WERI-Rb-1 (cell line): ENCODE results near the gene CAMTA1.

Experiments used
- DNase-seq: peaks from one replicate; pipeline ENCODE4 v3.0.0-alpha.2; 2020
- H3K27ac ChIP-seq: fragments of 250-450 bp; sonication (Bioruptor Pico); 2 replicates; pipeline ENCODE4 v1.5.1; 2020; ENCODE audit warnings: mild to moderate bottlenecking, moderate library complexity
- H3K27me3 ChIP-seq: fragments of 250-450 bp; sonication (Bioruptor Pico); 2 replicates; pipeline ENCODE4 v1.5.1; 2021; ENCODE audit warnings: mild to moderate bottlenecking, low read depth, moderate library complexity; ENCODE audit not compliant: insufficient read depth, severe bottlenecking
- H3K36me3 ChIP-seq: fragments of 250-450 bp; sonication (Bioruptor Pico); 2 replicates; pipeline ENCODE4 v1.5.1; 2020; ENCODE audit warnings: mild to moderate bottlenecking, moderate library complexity
- H3K4me3 ChIP-seq: 2 replicates; pipeline ENCODE4 v1.5.1; 2011; ENCODE audit warnings: low read depth, mild to moderate bottlenecking, control low read depth, low read length
- H3K9me3 ChIP-seq: fragments of 250-450 bp; sonication (Bioruptor Pico); 2 replicates; pipeline ENCODE4 v1.5.1; 2021; ENCODE audit warnings: mild to moderate bottlenecking, moderate library complexity; ENCODE audit not compliant: severe bottlenecking
- CTCF ChIP-seq: IDR thresholded peaks from 2 replicates; pipeline ENCODE4 v1.5.1; 2011; ENCODE audit warnings: low read depth, mild to moderate bottlenecking, control low read depth, inconsistent platforms, low read length

CAMTA1 gene

GRCh38 chr1:7185721-7186120 lies 400.5 kb downstream of the CAMTA1 start:
- DNase-seq = no peak
- Histone ChIP-seq H3K9me3 (no peaks in the 10 kb centered on the region), H3K27ac (no peak overlapping the region), H3K27me3 (no peaks in the 10 kb centered on the region), H3K36me3 (no peaks in the 10 kb centered on the region), H3K4me3 (no peak overlapping the region)
- no peak for TF ChIP-seq CTCF

GRCh38 chr1:7186382-7187111 lies 401.3 kb downstream of the CAMTA1 start:
- no peak for TF ChIP-seq CTCF
- H3K9me3 ChIP-seq = no peaks in the 10 kb centered on the region
- no peak overlapping the region for H3K4me3 ChIP-seq

GRCh38 chr1:7187112-7187493 lies 401.8 kb downstream of the CAMTA1 start:
- Histone ChIP-seq H3K27me3 (no peaks in the 10 kb centered on the region), H3K36me3 (no peaks in the 10 kb centered on the region), H3K9me3 (no peaks in the 10 kb centered on the region), H3K27ac (no peak overlapping the region), H3K4me3 (no peak overlapping the region)
- no peak for DNase-seq
- TF ChIP-seq CTCF = no peak

More at GRCh38 chr1:7186382-7187111, 401.3 kb downstream of the CAMTA1 start:
- H3K36me3 ChIP-seq = no peaks in the 10 kb centered on the region
- DNase-seq = no peak
- H3K27me3 ChIP-seq = no peaks in the 10 kb centered on the region
- H3K27ac ChIP-seq = no peak overlapping the region

- H3K9me3 ChIP-seq = no peaks in the 10 kb centered on the region
Observed at GRCh38 chr1:7190261-7190660, 405.0 kb downstream of the CAMTA1 start.

GRCh38 chr1:7192453-7192852 lies 407.2 kb downstream of the CAMTA1 start:
- no peak overlapping the region for H3K27ac ChIP-seq
- H3K27me3 ChIP-seq = no peaks in the 10 kb centered on the region
- no peak for TF ChIP-seq CTCF
- DNase-seq = no peak
- H3K9me3 ChIP-seq = no peaks in the 10 kb centered on the region
- no peak overlapping the region for H3K4me3 ChIP-seq
- H3K36me3 ChIP-seq = no peaks in the 10 kb centered on the region

More at GRCh38 chr1:7190261-7190660, 405.0 kb downstream of the CAMTA1 start:
- Histone ChIP-seq H3K27ac (no peak overlapping the region), H3K36me3 (no peaks in the 10 kb centered on the region), H3K27me3 (no peaks in the 10 kb centered on the region), H3K4me3 (no peak overlapping the region)
- no peak for TF ChIP-seq CTCF
- DNase-seq = no peak
